CD14-positive monocyte (primary cell): ENCODE data around the gene FAM20B. TPM values are rescaled to one million over a fixed set of nuclear protein-coding genes. Genes with fewer than 3 reads are reported as not detected.
"Not testable (repeated sequence)": the region's sequence is repeated elsewhere in the genome, so short reads cannot be mapped to it uniquely, and the experiment has no call there.

Source experiments
- DNase-seq, 3 donors: peaks; one replicate each; pipeline ENCODE4 v3.0.0-alpha.2; 2011 to 2022
- H2AFZ ChIP-seq: 2 replicates; pipeline ENCODE4 v1.6.0; 2012; ENCODE audit warnings: mild to moderate bottlenecking, low read depth, low read length, inconsistent platforms; ENCODE audit not compliant: insufficient read depth, poor library complexity, severe bottlenecking
- H3K27ac ChIP-seq, 2 donors: 1 replicate in 1 of 2; 2 replicates in 1 of 2; pipeline ENCODE4 v1.5.1; 2012 to 2013; ENCODE audit warnings: low read length in 2 of 2, control low read depth in 1 of 2, inconsistent platforms in 1 of 2, low read depth in 1 of 2, mild to moderate bottlenecking in 1 of 2
- H3K27me3 ChIP-seq, 2 donors: one replicate each; pipeline versions ENCODE4 v1.6.0 to v1.6.1; 2011 to 2013; ENCODE audit warnings: low read length in 2 of 2; ENCODE audit not compliant: control insufficient read depth in 2 of 2, insufficient read depth in 2 of 2
- H3K36me3 ChIP-seq, 2 donors: replicated peaks in 1 of 2; 1 replicate in 1 of 2; 2 replicates in 1 of 2; pipeline versions ENCODE4 v1.5.1 to v1.6.1; 2012 to 2013; ENCODE audit warnings: low read length in 2 of 2, control low read depth in 1 of 2, inconsistent platforms in 1 of 2, mild to moderate bottlenecking in 1 of 2; ENCODE audit not compliant: insufficient read depth in 2 of 2, control insufficient read depth in 1 of 2
- H3K4me1 ChIP-seq, 2 donors: 1 replicate in 1 of 2; 2 replicates in 1 of 2; pipeline versions ENCODE4 v1.5.1 to v1.6.1; 2012 to 2013; ENCODE audit warnings: low read length in 2 of 2, control low read depth in 1 of 2, inconsistent platforms in 1 of 2, mild to moderate bottlenecking in 1 of 2, moderate library complexity in 1 of 2; ENCODE audit not compliant: insufficient read depth in 2 of 2, control insufficient read depth in 1 of 2
- H3K4me2 ChIP-seq: replicated peaks from 2 replicates; pipeline ENCODE3; 2012; ENCODE audit warnings: low read length, moderate library complexity, mild to moderate bottlenecking; ENCODE audit not compliant: poor library complexity, severe bottlenecking; ENCODE audit errors: extremely low read depth
- H3K4me3 ChIP-seq, 3 experiments: fragments of 200-600 bp in 1 of 3; sonication (generic) in 1 of 3; replicated peaks in 1 of 3; 1 replicate in 2 of 3; 2 replicates in 1 of 3; pipeline ENCODE4 v1.5.1; 2011 to 2013; ENCODE audit warnings: low read length in 3 of 3, mild to moderate bottlenecking in 3 of 3, control low read depth in 2 of 3, low read depth in 2 of 3, inconsistent platforms in 1 of 3, moderate library complexity in 1 of 3
- H3K79me2 ChIP-seq: 2 replicates; pipeline ENCODE4 v1.6.0; 2012; ENCODE audit warnings: mild to moderate bottlenecking, control low read depth, inconsistent platforms, low read length, moderate library complexity; ENCODE audit not compliant: insufficient read depth
- H3K9ac ChIP-seq: 2 replicates; pipeline ENCODE4 v1.6.0; 2017; ENCODE audit warnings: low read length, mild to moderate bottlenecking; ENCODE audit not compliant: insufficient read depth, poor library complexity, severe bottlenecking
- H3K9me3 ChIP-seq, 2 donors: replicated peaks in 1 of 2; 1 replicate in 1 of 2; 2 replicates in 1 of 2; pipeline versions ENCODE4 v1.5.1 to v1.6.1; 2012 to 2013; ENCODE audit warnings: low read length in 2 of 2, control low read depth in 1 of 2; ENCODE audit not compliant: control insufficient read depth in 1 of 2, insufficient read depth in 1 of 2
- H4K20me1 ChIP-seq: 2 replicates; pipeline ENCODE4 v1.6.0; 2012; ENCODE audit warnings: mild to moderate bottlenecking, low read length, control low read depth, moderate library complexity; ENCODE audit not compliant: insufficient read depth
- H3K27ac Mint-ChIP-seq, 7 donors: one replicate each; pipeline ENCODE4 v1.8.0; 2020; ENCODE audit warnings: mild to moderate bottlenecking in 7 of 7, mixed read lengths in 7 of 7, moderate library complexity in 6 of 7, inconsistent platforms in 2 of 7
- H3K27me3 Mint-ChIP-seq, 3 donors: one replicate each; pipeline ENCODE4 v1.8.0; 2021 to 2022; ENCODE audit warnings: low read depth in 3 of 3, mild to moderate bottlenecking in 3 of 3, mixed read lengths in 3 of 3, moderate library complexity in 3 of 3, inconsistent platforms in 1 of 3
- H3K36me3 Mint-ChIP-seq, 2 donors: one replicate each; pipeline ENCODE4 v1.8.0; 2020; ENCODE audit warnings: mixed read lengths in 2 of 2, inconsistent platforms in 1 of 2, mild to moderate bottlenecking in 1 of 2
- H3K4me1 Mint-ChIP-seq: one replicate; pipeline ENCODE4 v1.8.0; 2020; ENCODE audit warnings: mild to moderate bottlenecking, mixed read lengths
- H3K4me3 Mint-ChIP-seq, 2 donors: one replicate each; pipeline ENCODE4 v1.8.0; 2020; ENCODE audit warnings: mild to moderate bottlenecking in 2 of 2, mixed read lengths in 2 of 2, moderate library complexity in 1 of 2
- H3K9me3 Mint-ChIP-seq, 7 donors: one replicate each; pipeline ENCODE4 v1.8.0; 2020 to 2022; ENCODE audit warnings: mixed read lengths in 7 of 7, mild to moderate bottlenecking in 6 of 7, moderate library complexity in 6 of 7, inconsistent platforms in 2 of 7
- WGBS: methylation state at CpG from one replicate; pipeline ENCODE4 v1.1.5; 2013; ENCODE audit warnings: missing lambda C conversion rate; ENCODE audit not compliant: insufficient coverage; 5-methylcytosine and 5-hydroxymethylcytosine counted together
- intact Hi-C, 2 donors: fragments of 100-400 bp; cut with micrococcal nuclease; formaldehyde crosslinking; loops; one replicate each; pipeline versions ENCODE4 v1.15.0 to v1.15.1; 2023
- polyA plus RNA-seq, 3 donors: library from polyadenylated mRNA; depleted of rRNA in 1 of 3; unstranded in 2 of 3; stranded (reverse) in 1 of 3; fragments of 300-500 nt in 2 of 3; fragments of >200 nt in 1 of 3; fragmentation: Illumina TruSeq in 2 of 3; gene quantifications; 1 replicate in 2 of 3; 2 replicates in 1 of 3; pipeline ENCODE4 v1.2.3, GENCODE V29; 2012 to 2021
- TF ChIP-seq, protein P1 (sequence below): fragments of 200-600 bp; IDR thresholded peaks from one replicate; pipeline ENCODE4 v1.8.0; 2022; ENCODE audit warnings: antibody characterized with exemption, mild to moderate bottlenecking

The FAM20B gene
- polyA plus RNA-seq, 3 donors: 4.0 to 6.7 (median 4.4) TPM

- no peaks in the 10 kb centered on the region for H3K36me3 ChIP-seq
- TF ChIP-seq, protein P1, sequence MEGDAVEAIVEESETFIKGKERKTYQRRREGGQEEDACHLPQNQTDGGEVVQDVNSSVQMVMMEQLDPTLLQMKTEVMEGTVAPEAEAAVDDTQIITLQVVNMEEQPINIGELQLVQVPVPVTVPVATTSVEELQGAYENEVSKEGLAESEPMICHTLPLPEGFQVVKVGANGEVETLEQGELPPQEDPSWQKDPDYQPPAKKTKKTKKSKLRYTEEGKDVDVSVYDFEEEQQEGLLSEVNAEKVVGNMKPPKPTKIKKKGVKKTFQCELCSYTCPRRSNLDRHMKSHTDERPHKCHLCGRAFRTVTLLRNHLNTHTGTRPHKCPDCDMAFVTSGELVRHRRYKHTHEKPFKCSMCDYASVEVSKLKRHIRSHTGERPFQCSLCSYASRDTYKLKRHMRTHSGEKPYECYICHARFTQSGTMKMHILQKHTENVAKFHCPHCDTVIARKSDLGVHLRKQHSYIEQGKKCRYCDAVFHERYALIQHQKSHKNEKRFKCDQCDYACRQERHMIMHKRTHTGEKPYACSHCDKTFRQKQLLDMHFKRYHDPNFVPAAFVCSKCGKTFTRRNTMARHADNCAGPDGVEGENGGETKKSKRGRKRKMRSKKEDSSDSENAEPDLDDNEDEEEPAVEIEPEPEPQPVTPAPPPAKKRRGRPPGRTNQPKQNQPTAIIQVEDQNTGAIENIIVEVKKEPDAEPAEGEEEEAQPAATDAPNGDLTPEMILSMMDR: no peak
- H4K20me1 ChIP-seq: no peaks in the 10 kb centered on the region
- H3K9me3 ChIP-seq: no peaks in the 10 kb centered on the region
- Mint-ChIP-seq H3K4me3 (no peak overlapping the region), H3K36me3 (no peaks in the 10 kb centered on the region), H3K4me1 (peaks cover 7% of the 10 kb centered on the region), H3K9me3 (peaks cover 0 to 4% (median 3%) of the 10 kb centered on the region in 7 donors), H3K27me3 (peaks cover 0 to 3% (median 2%) of the 10 kb centered on the region in 3 donors), H3K27ac (no peak overlapping the region)
- no CpG with 5 or more reads among the region's 1 CpG for WGBS
- intact Hi-C loops: loop anchor here in 1 of 2 donors (5.0 kb wide), 1 partner anchor 469 kb away; no protein-coding TSS in a partner anchor
- H3K9ac ChIP-seq: no peak overlapping the region
- H3K4me1 ChIP-seq: peaks cover 5 to 6% of the 10 kb centered on the region in 2 donors
- no peak overlapping the region for H3K4me2 ChIP-seq
- H2AFZ ChIP-seq: no peak overlapping the region
- no peaks in the 10 kb centered on the region for H3K79me2 ChIP-seq
- no peaks in the 10 kb centered on the region for H3K27me3 ChIP-seq
- H3K4me3 ChIP-seq: no peak overlapping the region
- no peak overlapping the region for H3K27ac ChIP-seq
- no peak for DNase-seq
Measured at GRCh38 chr1:179001451-179001850, 24.2 kb upstream of the FAM20B start.

DNA sequence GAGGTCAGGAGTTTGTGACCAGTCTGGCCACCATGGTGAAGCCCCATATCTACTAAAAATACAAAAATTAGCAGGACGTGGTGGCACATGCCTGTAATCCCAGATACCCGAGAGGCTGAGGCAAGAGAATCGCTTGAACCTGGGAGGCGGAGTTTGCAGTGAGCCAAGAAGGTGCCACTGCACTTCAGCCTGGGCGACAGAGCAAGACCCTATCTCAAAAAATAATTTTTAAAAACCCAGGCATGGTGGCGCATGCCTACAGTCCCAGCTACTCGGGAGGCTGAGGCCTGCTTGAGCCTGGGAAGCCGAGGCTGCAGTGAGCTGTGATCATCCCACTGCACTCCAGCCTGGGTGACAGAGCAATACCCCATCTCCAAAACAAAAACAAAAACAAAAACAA, 23.6 kb upstream of the FAM20B start:
- H3K4me1 Mint-ChIP-seq, H3K9me3 ChIP-seq, H3K27ac Mint-ChIP-seq, H3K27ac ChIP-seq, H3K4me3 ChIP-seq, H3K79me2 ChIP-seq, H4K20me1 ChIP-seq, H3K4me2 ChIP-seq, H3K4me3 Mint-ChIP-seq, H2AFZ ChIP-seq, H3K9ac ChIP-seq, H3K27me3 ChIP-seq, H3K9me3 Mint-ChIP-seq, H3K4me1 ChIP-seq, H3K27me3 Mint-ChIP-seq, DNase-seq, H3K36me3 ChIP-seq, H3K36me3 Mint-ChIP-seq: not testable (repeated sequence)
- WGBS: 98% methylated on average over 7 of the region's 8 CpGs
- intact Hi-C loops: loop anchor here (2.0 to 5.0 kb wide), 2 partner anchors 457 to 470 kb away; no protein-coding TSS in a partner anchor
